Heart left ventricle (tissue), 16 donors: Measurements from ENCODE around the gene SARNP. TPM values are rescaled to one million over a fixed set of nuclear protein-coding genes. Genes with fewer than 3 reads are reported as not detected.

Experiments
- ATAC-seq, 4 donors: fragments of 200-7000 bp; cut with Tn5 transposase; one replicate each; pipeline ENCODE4 v1.9.1; 2020 to 2022; ENCODE audit warnings: moderate library complexity in 4 of 4, mild to moderate bottlenecking in 3 of 4, moderate number of reproducible peaks in 1 of 4
- DNase-seq, 5 donors: peaks; one replicate each; pipeline ENCODE4 v3.0.0-alpha.2; 2020
- H3K27ac ChIP-seq, 12 donors: fragments of 200-600 bp; sonication (generic) in 4 of 12; one replicate each; pipeline versions ENCODE4 v1.5.0 to v1.8.0; 2016 to 2022; ENCODE audit warnings: mild to moderate bottlenecking in 2 of 12
- H3K27me3 ChIP-seq, 9 donors: fragments of 200-600 bp; sonication (generic) in 2 of 9; one replicate each; pipeline versions ENCODE4 v1.5.1 to v1.8.0; 2016 to 2022; ENCODE audit warnings: mild to moderate bottlenecking in 3 of 9
- H3K36me3 ChIP-seq, 9 donors: fragments of 200-600 bp; sonication (generic) in 2 of 9; one replicate each; pipeline versions ENCODE4 v1.5.0 to v1.8.0; 2018 to 2022; ENCODE audit warnings: mild to moderate bottlenecking in 2 of 9
- H3K4me1 ChIP-seq, 12 donors: fragments of 200-600 bp; sonication (generic) in 4 of 12; one replicate each; pipeline versions ENCODE4 v1.5.0 to v1.8.0; 2016 to 2022; ENCODE audit warnings: mild to moderate bottlenecking in 3 of 12
- H3K4me3 ChIP-seq, 12 donors: fragments of 200-600 bp; sonication (generic) in 4 of 12; one replicate each; pipeline versions ENCODE4 v1.5.0 to v1.8.0; 2017 to 2022; ENCODE audit warnings: mild to moderate bottlenecking in 9 of 12, moderate library complexity in 4 of 12
- H3K9me3 ChIP-seq, 12 donors: fragments of 200-600 bp; sonication (generic) in 4 of 12; one replicate each; pipeline versions ENCODE4 v1.5.0 to v1.8.0; 2016 to 2022; ENCODE audit warnings: mild to moderate bottlenecking in 1 of 12
- CTCF ChIP-seq, 12 donors: fragments of 200-600 bp; sonication (generic) in 4 of 12; IDR thresholded peaks; one replicate each; pipeline versions ENCODE4 v1.5.0 to v1.8.0; 2018 to 2022; ENCODE audit warnings: antibody characterized with exemption in 12 of 12, mild to moderate bottlenecking in 5 of 12
- POLR2A ChIP-seq, 2 donors: fragments of 450-650 bp; IDR thresholded peaks; one replicate each; pipeline ENCODE4 v1.6.1; 2017; ENCODE audit warnings: antibody characterized with exemption in 2 of 2, mild to moderate bottlenecking in 2 of 2, moderate library complexity in 2 of 2
- WGBS, 4 donors: extraction: QIAGEN DNeasy Blood & Tissue Kit in 2 of 4; methylation state at CpG; one replicate each; pipeline versions ENCODE4 v1.1.5 to v1.1.7; 2013 to 2018; 5-methylcytosine and 5-hydroxymethylcytosine counted together
- intact Hi-C, 10 donors: fragments of 100-400 bp; cut with DNase I; formaldehyde crosslinking; loops; one replicate each; pipeline versions ENCODE4 v1.11.1 to v1.14.2; 2022
- polyA plus RNA-seq, 2 donors: library from polyadenylated mRNA; stranded (reverse); fragments of 200-250 nt; gene quantifications; one replicate each; pipeline ENCODE4 v1.2.3, GENCODE V29; 2013
- total RNA-seq, 9 donors: library from RNA; depleted of rRNA in 2 of 9; stranded (reverse); fragments of >200 nt in 2 of 9; fragmentation: NEBNext Ultra II Directional in 3 of 9; extraction: Animal tissue kit (Norgen Biotek cat#: 25700) in 3 of 9; gene quantifications; one replicate each; pipeline versions ENCODE4 v1.1.0 to v1.2.4, GENCODE V29; 2016 to 2023
- donor health status: ischemic (EF 13 %, LVEDD 7.1; RV severe dilation, severe dysfunction).
- donor health status: healthy with polysubstance abuse.
- donor health status: DM: no; HTN: yes; CAD: no.
- donor health status: DM: no; HTN: no; CAD: no.
- donor health status: ischemic (EF 25% LVEDD 6.9; RV normal size, moderate dysfunction).
- donor health status: ischemic (EF 25% LVEDD 5.7; RV mildly dilated, moderate dysfunction).
- donor health status: healthy.
- donor health status: DM: yes; HTN: yes; CAD: no.
- donor health status: ischemic (EF 35%, LVEDD 5.7; RV mildly dilated, moderate dysfunction).
- donor health status: nonischemic (EF 11% LVEDD 7.7; RV severe dilation, severe dysfunction).
- donor health status: DM: yes; HTN: yes; CAD: no.
- donor health status: PGD.
- donor health status: ischemic (EF 29% LVEDD 5.4; RV normal size, mild dysfunction).
- donor health status: nonischemic (EF 23%, LVEDD 6.1; RV moderate dilation, normal function).

Gene SARNP
- total and polyA plus RNA-seq, 11 donors, result 47.2 to 138 (median 55.9) TPM

- no peak for TF ChIP-seq POLR2A (IDR thresholded peaks at IDR 0.05)
- TF ChIP-seq CTCF (IDR thresholded peaks at IDR 0.05), result no peak
- intact Hi-C loops, result no loop called here
- no peaks in the 10 kb centered on the region for H3K27me3 ChIP-seq
- no peaks in the 10 kb centered on the region for H3K36me3 ChIP-seq
- DNase-seq (no peak), ATAC-seq (no peak)
- H3K9me3 ChIP-seq, result peaks cover 0 to 18% (median 8%) of the 10 kb centered on the region in 12 donors
- no peak overlapping the region for H3K4me3 ChIP-seq
- no peak overlapping the region for H3K27ac ChIP-seq
- no peaks in the 10 kb centered on the region for H3K4me1 ChIP-seq
Measured at GRCh38 chr12:55862286-55862685, 44.8 kb upstream of the SARNP start.

GRCh38 chr12:55861871-55862270, 44.3 kb upstream of the SARNP start:
- Histone ChIP-seq H3K4me3 (no peak overlapping the region), H3K36me3 (no peaks in the 10 kb centered on the region), H3K27me3 (no peaks in the 10 kb centered on the region), H3K27ac (no peak overlapping the region), H3K4me1 (no peaks in the 10 kb centered on the region), H3K9me3 (peaks cover 0 to 18% (median 8%) of the 10 kb centered on the region in 12 donors)
- no peak for DNase-seq
- intact Hi-C loops, result no loop called here
- WGBS, 4 donors, result 81 to 84% (median 83%) methylated on average over 3 of the region's 3 CpGs
- no peak for TF ChIP-seq CTCF (IDR thresholded peaks at IDR 0.05)
- no peak for ATAC-seq

DNA sequence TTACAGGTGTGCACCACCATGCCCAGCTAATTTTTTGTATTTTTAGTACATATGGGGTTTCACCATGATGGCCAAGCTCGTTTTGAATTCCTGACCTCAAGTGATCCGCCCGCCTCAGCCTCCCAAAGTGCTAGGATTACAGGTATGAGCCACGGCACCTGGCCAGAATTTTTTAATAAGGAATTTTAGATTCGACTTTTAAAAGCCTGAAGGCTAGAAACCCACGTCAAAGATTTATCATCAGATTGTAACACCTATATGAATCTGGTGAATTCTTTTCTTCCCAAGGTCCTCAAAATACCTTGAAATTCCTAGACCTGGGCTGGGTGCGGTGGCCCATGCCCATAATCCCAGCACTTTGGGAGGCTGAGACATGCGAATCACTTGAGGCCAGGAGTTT, 43.9 kb upstream of the SARNP start:
- no peaks in the 10 kb centered on the region for H3K27me3 ChIP-seq
- intact Hi-C loops, result no loop called here
- H3K4me3 ChIP-seq, result no peak overlapping the region
- no peak for TF ChIP-seq POLR2A (IDR thresholded peaks at IDR 0.05)
- TF ChIP-seq CTCF (IDR thresholded peaks at IDR 0.05), result no peak
- ATAC-seq (no peak), DNase-seq (no peak)
- H3K9me3 ChIP-seq, result peaks cover 0 to 18% (median 8%) of the 10 kb centered on the region in 12 donors
- WGBS, 4 donors, result 90 to 96% (median 92%) methylated on average over 8 of the region's 8 CpGs
- H3K36me3 ChIP-seq, result no peaks in the 10 kb centered on the region
- H3K4me1 ChIP-seq, result no peaks in the 10 kb centered on the region
- no peak overlapping the region for H3K27ac ChIP-seq

GRCh38 chr12:55852740-55853139, 35.2 kb upstream of the SARNP start:
- Histone ChIP-seq H3K27me3 (peaks cover 0 to 4% (median 0%) of the 10 kb centered on the region in 9 donors), H3K4me1 (peaks cover 0 to 30% (median 7%) of the 10 kb centered on the region in 12 donors), H3K27ac (no peak overlapping the region), H3K9me3 (no peaks in the 10 kb centered on the region), H3K4me3 (no peak overlapping the region), H3K36me3 (no peaks in the 10 kb centered on the region)
- TF ChIP-seq CTCF (IDR thresholded peaks at IDR 0.05) (no peak), POLR2A (IDR thresholded peaks at IDR 0.05) (no peak)
- DNase-seq, result no peak
- no peak for ATAC-seq
- WGBS, 4 donors, result 43 to 56% (median 46%) methylated on average over 1 of the region's 1 CpG
- intact Hi-C loops, result no loop called here
